Stimulated activated naive CD8-positive, alpha-beta T cell treated with anti-CD3 and anti-CD28 coated beads, Interleukin-15, amount 100 ng/mL, for 72 hours (primary cell): ENCODE data around the gene CCDC24.

Experiments used
- ATAC-seq: fragments of 150-1000 bp; cut with Tn5 transposase; 2 replicates; pipeline ENCODE4 v1.10.0; 2021; ENCODE audit warnings: mild to moderate bottlenecking, moderate library complexity
- DNase-seq, 2 donors: peaks; one replicate each; pipeline ENCODE4 v3.0.0; 2021 to 2022
- H3K27ac Mint-ChIP-seq, 2 donors: one replicate each; pipeline ENCODE4 v1.8.0; 2022; ENCODE audit warnings: mild to moderate bottlenecking in 2 of 2, mixed read lengths in 2 of 2, moderate library complexity in 2 of 2
- H3K27me3 Mint-ChIP-seq: one replicate; pipeline ENCODE4 v1.8.0; 2022; ENCODE audit warnings: mixed read lengths
- H3K4me1 Mint-ChIP-seq: one replicate; pipeline ENCODE4 v1.8.0; 2022; ENCODE audit warnings: mild to moderate bottlenecking, mixed read lengths
- H3K4me3 Mint-ChIP-seq, 2 donors: one replicate each; pipeline ENCODE4 v1.8.0; 2022; ENCODE audit warnings: mild to moderate bottlenecking in 2 of 2, mixed read lengths in 2 of 2, moderate library complexity in 1 of 2
- H3K9me3 Mint-ChIP-seq, 2 donors: one replicate each; pipeline ENCODE4 v1.8.0; 2022; ENCODE audit warnings: mixed read lengths in 2 of 2

CCDC24 gene

DNA sequence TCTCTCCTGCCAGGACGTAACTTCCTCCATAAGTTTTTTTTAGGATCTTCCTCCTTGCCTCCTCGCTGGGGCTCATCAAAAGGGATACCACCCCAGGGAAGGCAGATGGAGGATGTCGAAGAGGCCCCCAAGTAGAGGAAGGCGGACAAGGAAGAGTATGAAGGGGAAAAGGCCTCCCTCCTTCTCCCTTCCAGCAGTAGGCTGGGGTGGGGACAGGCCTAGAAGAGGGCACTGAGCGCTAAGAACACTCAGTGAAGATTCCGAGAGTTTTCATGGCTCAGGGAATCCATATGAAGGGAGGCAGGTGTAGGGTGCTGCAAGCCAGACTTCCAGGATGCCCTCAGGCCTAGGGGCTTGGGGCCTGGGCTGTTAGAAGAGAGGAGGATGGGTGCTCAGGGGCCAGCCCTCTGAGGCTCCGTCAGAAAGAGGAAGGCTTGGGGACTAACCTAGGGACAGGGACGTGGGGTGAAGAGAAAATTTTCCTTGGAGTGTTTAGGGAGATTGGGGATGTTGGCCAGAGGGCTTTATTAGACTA is 41.7 kb downstream of the CCDC24 start:
- Mint-ChIP-seq H3K27ac (no peak overlapping the region), H3K4me1 (peaks cover 52% of the 10 kb centered on the region), H3K9me3 (no peaks in the 10 kb centered on the region), H3K4me3 (no peak overlapping the region), H3K27me3 (no peaks in the 10 kb centered on the region)
- no peak for DNase-seq
- ATAC-seq, result no peak

GRCh38 chr1:44033756-44034155 is 42.4 kb downstream of the CCDC24 start:
- Mint-ChIP-seq H3K27ac (no peak overlapping the region), H3K4me1 (peaks cover 45% of the 10 kb centered on the region), H3K27me3 (no peaks in the 10 kb centered on the region), H3K4me3 (no peak overlapping the region), H3K9me3 (no peaks in the 10 kb centered on the region)
- ATAC-seq, result no peak
- DNase-seq, result no peak

DNA sequence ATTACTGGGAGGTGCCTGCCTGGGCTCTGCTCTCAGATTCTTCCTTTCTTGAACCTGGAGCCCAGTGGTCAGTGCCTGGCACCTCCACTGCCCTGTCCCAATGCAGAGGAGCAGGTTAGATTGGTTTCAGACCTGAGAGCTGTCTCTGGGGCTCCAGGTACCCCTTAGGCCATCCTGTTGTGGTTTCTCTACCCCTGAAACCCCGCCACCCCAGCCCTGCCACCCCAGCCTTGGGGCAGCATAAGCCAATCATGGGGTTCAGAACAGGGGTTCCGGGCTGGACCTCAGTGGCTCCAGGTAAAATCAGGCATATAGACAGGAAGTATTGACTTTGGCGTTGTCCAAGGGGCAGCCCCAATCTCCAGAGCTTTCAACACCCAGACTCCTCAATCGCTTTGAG is 43.0 kb downstream of the CCDC24 start:
- H3K4me3 Mint-ChIP-seq, result no peak overlapping the region
- peaks cover 38% of the 10 kb centered on the region for H3K4me1 Mint-ChIP-seq
- no peak for DNase-seq
- H3K27me3 Mint-ChIP-seq, result no peaks in the 10 kb centered on the region
- ATAC-seq, result no peak
- no peak overlapping the region for H3K27ac Mint-ChIP-seq
- no peaks in the 10 kb centered on the region for H3K9me3 Mint-ChIP-seq

DNA sequence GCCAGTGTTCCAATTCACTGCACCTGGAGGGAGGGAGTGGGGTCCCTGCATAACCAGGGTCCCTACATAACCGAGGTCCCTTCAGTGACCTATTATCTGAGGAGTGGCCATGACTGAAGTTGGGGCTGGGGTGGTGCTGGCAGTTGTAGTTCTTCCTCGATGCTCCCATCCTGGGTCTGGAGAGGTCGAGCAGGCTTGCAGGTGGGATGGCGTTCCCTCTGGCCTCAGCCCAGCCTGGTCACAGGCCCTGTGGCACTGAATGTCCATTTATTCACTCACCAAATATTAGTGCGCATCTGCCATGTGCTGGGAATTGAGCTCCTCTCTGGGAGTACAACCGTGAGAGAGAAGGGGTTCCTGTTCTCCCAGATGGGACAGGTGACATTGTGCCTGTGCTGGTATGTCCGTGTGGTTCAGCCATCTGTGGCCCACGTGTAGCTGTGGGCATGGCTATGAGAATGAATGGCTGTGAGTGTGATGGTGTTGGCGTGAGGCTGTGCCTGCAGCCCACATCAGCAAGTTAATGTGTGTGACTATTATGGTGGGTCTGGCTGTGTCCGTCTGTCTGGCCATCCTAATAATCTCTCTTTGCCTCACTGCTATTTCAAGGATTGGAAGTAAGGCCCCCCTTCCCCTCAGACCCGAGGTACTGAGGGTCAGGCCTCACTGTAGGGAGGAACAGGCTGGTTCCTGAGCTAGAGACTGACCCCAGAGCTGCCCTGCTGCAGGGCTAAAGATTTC is 43.7 kb downstream of the CCDC24 start:
- Mint-ChIP-seq H3K4me3 (no peak overlapping the region), H3K4me1 (peaks cover 35% of the 10 kb centered on the region), H3K9me3 (no peaks in the 10 kb centered on the region), H3K27me3 (no peaks in the 10 kb centered on the region), H3K27ac (no peak overlapping the region)
- DNase-seq (no peak), ATAC-seq (no peak)

DNA sequence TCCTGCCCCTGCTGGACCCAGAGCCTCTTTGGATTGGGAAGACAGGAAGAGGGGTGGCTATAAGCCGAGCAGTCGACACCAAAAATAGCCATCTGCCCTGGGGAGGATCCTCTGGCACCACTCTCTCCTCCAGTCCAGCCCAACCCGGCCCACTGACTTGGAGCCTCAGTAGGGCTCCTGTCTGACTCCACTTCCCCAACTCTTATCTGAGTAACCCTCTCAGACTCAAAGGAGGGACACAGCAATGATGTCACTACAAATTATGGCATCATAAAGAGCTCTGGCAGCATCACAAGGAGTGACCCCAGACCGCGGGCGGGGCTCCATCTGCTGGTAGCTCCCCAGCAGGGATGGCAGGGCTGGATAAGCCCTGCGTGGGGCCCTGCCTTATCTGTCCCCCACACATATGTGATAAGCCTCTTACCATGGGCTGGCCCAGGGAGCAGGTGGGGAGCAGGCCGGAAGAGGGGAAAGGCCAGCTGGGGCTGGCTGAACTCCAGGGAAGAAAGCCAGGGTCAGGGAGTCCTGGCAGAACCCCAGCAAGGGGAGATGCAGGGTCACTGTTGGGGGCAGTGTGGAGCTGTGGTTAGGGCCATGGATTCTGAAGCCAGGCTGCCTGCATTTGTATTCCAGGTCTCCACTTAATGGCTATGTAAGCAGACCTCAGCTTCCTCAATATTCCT is 44.5 kb downstream of the CCDC24 start:
- no peak for DNase-seq
- Mint-ChIP-seq H3K27me3 (no peaks in the 10 kb centered on the region), H3K9me3 (no peaks in the 10 kb centered on the region), H3K4me1 (peaks cover 35% of the 10 kb centered on the region), H3K4me3 (no peak overlapping the region), H3K27ac (no peak overlapping the region)
- peak; percentile 22 for ATAC-seq

DNA sequence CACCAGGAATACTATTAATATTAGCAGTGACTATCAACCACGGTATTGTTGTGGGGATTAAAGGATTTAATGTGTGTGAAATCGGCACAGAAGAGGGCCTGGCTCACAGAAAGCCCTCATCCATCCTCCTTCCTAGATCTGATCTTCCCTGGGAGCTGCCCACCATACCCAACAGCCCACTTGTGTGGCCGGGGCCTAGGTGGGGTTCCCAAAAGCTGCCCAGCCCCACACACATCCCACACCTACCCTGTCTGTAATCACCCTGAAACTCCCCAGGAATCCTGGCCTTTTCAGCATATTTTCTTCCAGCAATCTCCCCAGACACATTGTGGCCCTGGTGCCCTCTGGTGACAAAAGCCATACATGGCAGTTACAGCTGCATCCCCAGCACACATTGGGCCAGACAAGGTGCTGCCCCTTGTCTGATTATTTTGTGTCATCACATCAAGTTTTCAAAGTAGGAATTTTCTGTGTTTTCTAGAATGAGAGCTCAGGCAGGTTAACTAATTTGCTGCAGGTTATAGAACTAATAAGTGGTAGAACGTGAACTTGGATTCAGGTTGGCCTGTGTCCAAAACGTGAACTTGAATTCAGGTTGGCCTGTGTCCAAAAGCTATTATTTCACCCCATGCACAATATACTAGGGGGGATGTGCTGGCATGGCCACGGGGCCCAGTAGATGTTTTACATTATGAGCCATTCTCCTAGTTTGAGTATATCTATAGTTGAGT is 45.2 kb downstream of the CCDC24 start:
- peaks cover 30% of the 10 kb centered on the region for H3K4me1 Mint-ChIP-seq
- no peaks in the 10 kb centered on the region for H3K9me3 Mint-ChIP-seq
- no peak overlapping the region for H3K4me3 Mint-ChIP-seq
- no peak overlapping the region for H3K27ac Mint-ChIP-seq
- ATAC-seq, result peak; percentile 78
- peak; percentile 59 to 70 for DNase-seq
- H3K27me3 Mint-ChIP-seq, result no peaks in the 10 kb centered on the region

DNA sequence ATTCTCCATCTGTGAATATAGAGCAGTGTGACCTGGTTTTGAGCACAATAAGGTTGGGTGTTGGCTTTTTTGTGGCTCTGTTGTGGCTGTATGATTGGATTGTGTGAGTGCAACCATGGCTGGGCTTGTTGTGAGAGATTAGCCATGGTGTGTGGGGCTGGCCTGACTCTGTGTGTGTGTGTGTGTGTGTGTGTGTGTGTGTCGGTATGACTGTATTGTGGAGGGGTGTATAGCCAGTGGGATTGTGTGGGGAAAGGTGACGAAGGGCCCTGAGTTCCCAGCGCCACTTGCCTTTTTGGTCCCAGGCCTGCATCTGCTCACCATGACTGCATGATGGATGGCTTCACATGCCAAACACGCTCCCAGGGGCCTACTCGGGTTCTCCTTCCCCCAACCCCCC is 45.8 kb downstream of the CCDC24 start:
- no peak for ATAC-seq
- no peak overlapping the region for H3K4me3 Mint-ChIP-seq
- H3K4me1 Mint-ChIP-seq, result peaks cover 24% of the 10 kb centered on the region
- no peak overlapping the region for H3K27ac Mint-ChIP-seq
- DNase-seq, result no peak
- H3K27me3 Mint-ChIP-seq, result no peaks in the 10 kb centered on the region
- no peaks in the 10 kb centered on the region for H3K9me3 Mint-ChIP-seq

- no peak overlapping the region for H3K4me3 Mint-ChIP-seq
- no peak overlapping the region for H3K27ac Mint-ChIP-seq
- no peak for DNase-seq
- H3K4me1 Mint-ChIP-seq, result peaks cover 6% of the 10 kb centered on the region
- peaks cover 8% of the 10 kb centered on the region for H3K27me3 Mint-ChIP-seq
- ATAC-seq, result no peak
- no peaks in the 10 kb centered on the region for H3K9me3 Mint-ChIP-seq
These were observed 47.7 kb downstream of the CCDC24 start for GRCh38 chr1:44038876-44039657.

- Mint-ChIP-seq H3K4me1 (peaks cover 6% of the 10 kb centered on the region), H3K27ac (no peak overlapping the region), H3K4me3 (no peak overlapping the region), H3K9me3 (no peaks in the 10 kb centered on the region), H3K27me3 (peaks cover 8% of the 10 kb centered on the region)
- ATAC-seq (no peak), DNase-seq (no peak)
These were observed 49.0 kb downstream of the CCDC24 start for GRCh38 chr1:44040418-44040817.

GRCh38 chr1:44040846-44041245 is 49.4 kb downstream of the CCDC24 start:
- Mint-ChIP-seq H3K4me1 (peaks cover 6% of the 10 kb centered on the region), H3K4me3 (no peak overlapping the region), H3K27ac (no peak overlapping the region), H3K27me3 (peaks cover 8% of the 10 kb centered on the region), H3K9me3 (no peaks in the 10 kb centered on the region)
- DNase-seq (no peak), ATAC-seq (no peak)

GRCh38 chr1:44043176-44044070 is 52.0 kb downstream of the CCDC24 start:
- Mint-ChIP-seq H3K4me3 (no peak overlapping the region), H3K27ac (peak overlapping the region in 1 of 2 donors; percentile 45), H3K27me3 (peaks cover 16% of the 10 kb centered on the region), H3K9me3 (no peaks in the 10 kb centered on the region), H3K4me1 (peaks cover 13% of the 10 kb centered on the region)
- DNase-seq (no peak), ATAC-seq (no peak)

GRCh38 chr1:44044071-44044801 is 52.8 kb downstream of the CCDC24 start:
- peaks cover 14% of the 10 kb centered on the region for H3K4me1 Mint-ChIP-seq
- no peak overlapping the region for H3K4me3 Mint-ChIP-seq
- no peaks in the 10 kb centered on the region for H3K9me3 Mint-ChIP-seq
- peaks cover 16% of the 10 kb centered on the region for H3K27me3 Mint-ChIP-seq
- no peak for DNase-seq
- ATAC-seq, result no peak
- no peak overlapping the region for H3K27ac Mint-ChIP-seq

- H3K27me3 Mint-ChIP-seq, result peaks cover 16% of the 10 kb centered on the region
- peaks cover 14% of the 10 kb centered on the region for H3K4me1 Mint-ChIP-seq
- no peak overlapping the region for H3K27ac Mint-ChIP-seq
These were observed 53.7 kb downstream of the CCDC24 start for GRCh38 chr1:44045064-44045463.

More at GRCh38 chr1:44045064-44045463, 53.7 kb downstream of the CCDC24 start:
- no peak for ATAC-seq
- Mint-ChIP-seq H3K4me3 (no peak overlapping the region), H3K9me3 (no peaks in the 10 kb centered on the region)
- DNase-seq, result no peak
